K562 (cell line): ENCODE results near the gene TMC8. TPM values are rescaled to one million over a fixed set of nuclear protein-coding genes. Genes with fewer than 3 reads are reported as not detected.

ENCODE experiments used
- ATAC-seq: fragments of 200-7000 bp; cut with Tn5 transposase; 3 replicates; pipeline ENCODE4 v1.9.1; 2020; ENCODE audit warnings: moderate library complexity
- BruUV-seq: library from RNA; stranded (reverse); fragments of 400-500 nt; replicated peaks from 2 replicates; lab custom pipeline; 2021; lab: Mats Ljungman, UMichigan
- CTCF ChIA-PET: fragments of 300-600 bp; formaldehyde crosslinking; extraction: SDS; loops from one replicate; lab custom pipeline; 2021; ENCODE audit warnings: low intra/inter-chr PET ratio; lab: Yijun Ruan, JAX
- POLR2A ChIA-PET: fragments of 300-600, 350-650 bp; sonication (Branson Sonifier 250); formaldehyde crosslinking; extraction: SDS; loops from one replicate; lab custom pipeline; 2021; ENCODE audit warnings: antibody characterized with exemption, inconsistent platforms; lab: Yijun Ruan, JAX
- DNase-seq, 4 experiments: peaks; one replicate each; pipeline versions ENCODE4 v3.0.0 to v3.0.0-alpha.2; 2011 to 2018; ENCODE audit warnings: low spot score in 3 of 4, mixed read lengths in 3 of 4; ENCODE audit errors: extremely low read depth in 1 of 4
- FAIRE-seq: peaks from 2 replicates; lab custom pipeline; 2011; peaks lifted over from hg19 to GRCh38; lab: Jason Lieb, UNC
- H2AFZ ChIP-seq: 2 replicates; pipeline ENCODE4 v1.6.0; 2011; ENCODE audit warnings: low read depth, low read length, control low read depth, inconsistent platforms
- H3K27ac ChIP-seq: fragments of 200-600 bp; 3 replicates; pipeline ENCODE4 v1.8.0; 2011; ENCODE audit warnings: low read depth, mild to moderate bottlenecking, control low read depth, inconsistent platforms, low read length, moderate library complexity, mixed read lengths; ENCODE audit errors: extremely low read depth
- H3K27me3 ChIP-seq, 2 experiments: fragments of 300-600 bp in 1 of 2; 2 replicates in 1 of 2; 3 replicates in 1 of 2; pipeline versions ENCODE4 v1.6.0 to v1.8.0; 2011; ENCODE audit warnings: inconsistent platforms in 2 of 2, low read length in 2 of 2, mild to moderate bottlenecking in 1 of 2, mixed read lengths in 1 of 2, moderate library complexity in 1 of 2; ENCODE audit not compliant: control insufficient read depth in 2 of 2, insufficient read depth in 2 of 2
- H3K36me3 ChIP-seq: fragments of 300-600 bp; 3 replicates; pipeline ENCODE4 v1.8.0; 2011; ENCODE audit warnings: mild to moderate bottlenecking, low read length, inconsistent platforms; ENCODE audit not compliant: control insufficient read depth, insufficient read depth
- H3K4me1 ChIP-seq, 2 experiments: fragments of 200-600 bp in 1 of 2; replicated peaks in 1 of 2; 2 replicates in 1 of 2; 3 replicates in 1 of 2; pipeline versions ENCODE4 v1.5.1 to v1.8.0; 2011; ENCODE audit warnings: inconsistent platforms in 2 of 2, low read length in 2 of 2, mild to moderate bottlenecking in 1 of 2, mixed read lengths in 1 of 2, moderate library complexity in 1 of 2; ENCODE audit not compliant: control insufficient read depth in 2 of 2, insufficient read depth in 2 of 2
- H3K4me2 ChIP-seq: 2 replicates; pipeline ENCODE4 v1.6.1; 2011; ENCODE audit warnings: low read length, control low read depth, inconsistent platforms, mixed read lengths; ENCODE audit not compliant: insufficient read depth
- H3K4me3 ChIP-seq: fragments of 200-600 bp; sonication (generic), shearing (Covaris generic); 2 replicates; pipeline ENCODE4 v1.5.1; 2016; ENCODE audit warnings: control low read depth, inconsistent platforms
- H3K79me2 ChIP-seq: fragments of 200-600 bp; 3 replicates; pipeline ENCODE4 v1.8.0; 2011; ENCODE audit warnings: low read length, inconsistent platforms; ENCODE audit not compliant: control insufficient read depth, insufficient read depth
- H3K9ac ChIP-seq, 2 experiments: 2 replicates each; pipeline versions ENCODE4 v1.6.0 to v1.6.1; 2011; ENCODE audit warnings: low read depth in 2 of 2, low read length in 2 of 2, control low read depth in 1 of 2, inconsistent platforms in 1 of 2, mild to moderate bottlenecking in 1 of 2, mixed read lengths in 1 of 2; ENCODE audit not compliant: insufficient read depth in 1 of 2
- H3K9me1 ChIP-seq: one replicate; pipeline ENCODE4 v1.6.0; 2011; ENCODE audit warnings: inconsistent platforms, mild to moderate bottlenecking, low read length, moderate library complexity; ENCODE audit not compliant: control insufficient read depth, insufficient read depth
- H3K9me3 ChIP-seq: replicated peaks from 2 replicates; pipeline ENCODE4 v1.5.1; 2011; ENCODE audit warnings: low read depth, low read length, inconsistent platforms; ENCODE audit not compliant: control insufficient read depth, insufficient read depth
- H4K20me1 ChIP-seq: replicated peaks from 2 replicates; pipeline ENCODE4 v1.6.1; 2011; ENCODE audit warnings: low read length, inconsistent platforms, mixed read lengths; ENCODE audit not compliant: control insufficient read depth, insufficient read depth
- CLOCK ChIP-seq: fragments of 250-450 bp; sonication (Bioruptor Pico); IDR thresholded peaks from 2 replicates; pipeline ENCODE4 v1.4.0; 2020; ENCODE audit warnings: mild to moderate bottlenecking, moderate library complexity, borderline replicate concordance
- COPS2 ChIP-seq: fragments of 450-650 bp; conservative IDR thresholded peaks from 2 replicates; pipeline ENCODE4 v1.6.1; 2016; ENCODE audit warnings: mild to moderate bottlenecking, moderate library complexity
- DMBX1 ChIP-seq: fragments of 250-450 bp; sonication (Bioruptor Pico); IDR thresholded peaks from 2 replicates; pipeline ENCODE4 v1.8.0; 2022; ENCODE audit warnings: inconsistent platforms, mild to moderate bottlenecking, moderate library complexity, borderline replicate concordance
- ELF4 ChIP-seq: fragments of 450-650 bp; formaldehyde crosslinking; IDR thresholded peaks from 2 replicates; pipeline ENCODE4 v1.4.0; 2022; ENCODE audit warnings: missing genetic modification characterization
- ETV1 ChIP-seq: fragments of 450-650 bp; conservative IDR thresholded peaks from 2 replicates; pipeline ENCODE4 v1.6.1; 2016; ENCODE audit warnings: missing genetic modification characterization, control low read depth, low read depth, missing compliant biosample characterization
- HEY1 ChIP-seq: fragments of 250-450 bp; sonication (Bioruptor Pico); IDR thresholded peaks from 2 replicates; pipeline ENCODE4 v1.5.0; 2020; ENCODE audit warnings: mild to moderate bottlenecking, moderate library complexity, borderline replicate concordance
- KLF10 ChIP-seq: fragments of 250-450 bp; sonication (Bioruptor Pico); IDR thresholded peaks from 2 replicates; pipeline ENCODE4 v1.6.1; 2021; ENCODE audit warnings: matching md5 sums
- SETDB1 ChIP-seq: IDR thresholded peaks from one replicate; pipeline ENCODE4 v1.6.1; 2012; ENCODE audit warnings: low read length, control low read depth, inconsistent platforms
- ZNF408 ChIP-seq: fragments of 250-450 bp; sonication (Bioruptor Pico); IDR thresholded peaks from 2 replicates; pipeline ENCODE4 v1.4.0; 2020; ENCODE audit warnings: low read depth, mild to moderate bottlenecking, moderate library complexity
- ZNF778 ChIP-seq: fragments of 450-650 bp; formaldehyde crosslinking; IDR thresholded peaks from 2 replicates; pipeline ENCODE4 v1.4.0; 2020; ENCODE audit warnings: mild to moderate bottlenecking, moderate library complexity
- ZSCAN32 ChIP-seq: fragments of 450-650 bp; formaldehyde crosslinking; IDR thresholded peaks from 2 replicates; pipeline ENCODE4 v1.4.0; 2020; ENCODE audit warnings: mild to moderate bottlenecking, moderate library complexity
- WGBS: fragments of 100-300 bp; shearing (Covaris generic); methylation state at CpG from one replicate; pipeline ENCODE4 v1.1.6; 2016; ENCODE audit warnings: low coverage, mixed read lengths; ENCODE audit not compliant: insufficient coverage; ENCODE audit errors: missing lambda C conversion rate; 5-methylcytosine and 5-hydroxymethylcytosine counted together
- in situ Hi-C: fragments of 300-500 bp; cut with MboI; formaldehyde crosslinking; loops from 4 replicates; pipeline ENCODE4 v1.15.0; 2018; ENCODE audit warnings: inconsistent platforms, mixed read lengths
- intact Hi-C: fragments of 100-400 bp; cut with micrococcal nuclease; formaldehyde crosslinking; loops from 2 replicates; pipeline ENCODE4 v1.14.2; 2022
- polyA plus RNA-seq, 8 experiments: library from polyadenylated mRNA; depleted of rRNA in 4 of 8; stranded (reverse) in 5 of 8; unstranded in 3 of 8; fragments of >200 nt; fragmentation: Nextera tagmentation in 2 of 8; fragmentation: Illumina TruSeq in 1 of 8; extraction: Ambion mirVana in 2 of 8; extraction: Trizol in 1 of 8; gene quantifications; 2 replicates each; pipeline versions ENCODE4 v1.2.1 to v1.2.3, GENCODE V29; 2011 to 2014; ENCODE audit warnings: inconsistent platforms in 1 of 8, missing spikeins in 1 of 8
- total RNA-seq, 7 experiments: library from RNA; depleted of rRNA in 6 of 7; stranded (reverse); fragments of >200 nt in 6 of 7; fragmentation: Illumina TruSeq in 2 of 7; extraction: Trizol in 2 of 7; gene quantifications; 2 replicates each; pipeline versions ENCODE4 v1.2.1 to v1.2.3, GENCODE V29; 2011 to 2021; ENCODE audit warnings: low replicate concordance in 1 of 7
- TF ChIP-seq, protein P1 (sequence below), 2 experiments: fragments of 450-650 bp in 1 of 2; sonication (generic) in 1 of 2; formaldehyde crosslinking in 1 of 2; IDR thresholded peaks in 1 of 2; conservative IDR thresholded peaks in 1 of 2; 2 replicates each; pipeline versions ENCODE4 v1.6.1 to v1.8.1; 2016 to 2023; ENCODE audit warnings: mild to moderate bottlenecking in 2 of 2, moderate library complexity in 2 of 2, inconsistent platforms in 1 of 2, missing genetic modification reagents in 1 of 2
- TF ChIP-seq, protein P2 (sequence below): IDR thresholded peaks from 3 replicates; pipeline ENCODE4 v1.6.1; 2011; ENCODE audit warnings: borderline replicate concordance, mild to moderate bottlenecking; ENCODE audit not compliant: insufficient read length, insufficient read depth

The TMC8 gene
- total and polyA plus RNA-seq, 9 of the 15 experiments (the other 6 are each of a cell fraction or from before 2014, with no cell fraction given): 0.13 to 10.9 (median 2.8) TPM

DNA sequence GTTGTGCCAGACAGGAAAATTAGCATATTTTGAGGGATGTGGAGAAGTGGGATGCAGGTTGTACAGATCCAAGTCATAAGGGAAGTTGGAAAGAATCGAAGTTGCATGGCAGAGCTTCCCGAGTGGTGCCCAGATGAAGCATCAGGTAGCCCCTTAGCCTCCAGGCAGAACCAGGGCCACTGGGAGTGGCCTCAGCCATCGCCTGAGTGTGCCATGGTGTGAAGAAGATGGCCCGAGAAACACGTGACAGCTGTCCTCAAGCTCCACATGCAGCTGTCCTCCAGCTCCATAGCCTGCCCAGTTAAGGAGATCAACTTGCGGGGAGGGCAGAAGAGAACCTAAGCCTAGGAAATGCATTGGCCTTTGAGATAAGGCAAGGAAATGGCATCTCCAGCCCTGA is 35.5 kb upstream of the TMC8 start:
- Histone ChIP-seq H3K9ac (no peak overlapping the region), H3K9me1 (no peaks in the 10 kb centered on the region), H3K27ac (no peak overlapping the region), H3K4me3 (no peak overlapping the region), H4K20me1 (no peaks in the 10 kb centered on the region), H3K79me2 (no peaks in the 10 kb centered on the region), H3K36me3 (peaks cover 57% of the 10 kb centered on the region), H3K4me2 (no peak overlapping the region), H2AFZ (no peak overlapping the region), H3K27me3 (no peaks in the 10 kb centered on the region), H3K4me1 (no peaks in the 10 kb centered on the region), H3K9me3 (no peaks in the 10 kb centered on the region; the same call in none of the 2 replicates)
- CTCF ChIA-PET: no interaction called here
- BruUV-seq: no TSS peak
- in situ Hi-C loops (no loop called here), intact Hi-C loops (no loop called here)
- POLR2A ChIA-PET: interaction anchor here (0.6 kb wide), 1 partner anchor 86 kb away, joined by 3 read pairs; no protein-coding TSS in a partner anchor
- DNase-seq (no peak), ATAC-seq (no peak)
- TF ChIP-seq, protein P1, sequence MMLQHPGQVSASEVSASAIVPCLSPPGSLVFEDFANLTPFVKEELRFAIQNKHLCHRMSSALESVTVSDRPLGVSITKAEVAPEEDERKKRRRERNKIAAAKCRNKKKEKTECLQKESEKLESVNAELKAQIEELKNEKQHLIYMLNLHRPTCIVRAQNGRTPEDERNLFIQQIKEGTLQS (IDR thresholded peaks at IDR 0.05): no peak
- TF ChIP-seq, protein P1 (CRISPR knock-in tag; conservative IDR thresholded peaks at IDR 0.05): no peak
- TF ChIP-seq COPS2: no peak
- no peak for TF ChIP-seq KLF10 (CRISPR knock-in tag)
- no peak for TF ChIP-seq CLOCK
- no peak for TF ChIP-seq ZNF778 (CRISPR knock-in tag)
- TF ChIP-seq, protein P2, sequence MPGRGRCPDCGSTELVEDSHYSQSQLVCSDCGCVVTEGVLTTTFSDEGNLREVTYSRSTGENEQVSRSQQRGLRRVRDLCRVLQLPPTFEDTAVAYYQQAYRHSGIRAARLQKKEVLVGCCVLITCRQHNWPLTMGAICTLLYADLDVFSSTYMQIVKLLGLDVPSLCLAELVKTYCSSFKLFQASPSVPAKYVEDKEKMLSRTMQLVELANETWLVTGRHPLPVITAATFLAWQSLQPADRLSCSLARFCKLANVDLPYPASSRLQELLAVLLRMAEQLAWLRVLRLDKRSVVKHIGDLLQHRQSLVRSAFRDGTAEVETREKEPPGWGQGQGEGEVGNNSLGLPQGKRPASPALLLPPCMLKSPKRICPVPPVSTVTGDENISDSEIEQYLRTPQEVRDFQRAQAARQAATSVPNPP: no peak
- TF ChIP-seq ZSCAN32 (CRISPR knock-in tag): no peak
- no peak for TF ChIP-seq DMBX1 (CRISPR knock-in tag)
- TF ChIP-seq ZNF408: no peak
- no peak for TF ChIP-seq HEY1 (CRISPR knock-in tag)
- TF ChIP-seq ELF4 (CRISPR knock-in tag): no peak
- no peak for TF ChIP-seq ETV1 (tag)
- no peak for TF ChIP-seq SETDB1
- TF ChIP-seq, all 486 proteins: peak for 0
- 86% methylated on average over 6 of the region's 6 CpGs for WGBS
- no peak for FAIRE-seq
